Measurements from ENCODE around the gene CACNA1S. TPM values are rescaled to one million over a fixed set of nuclear protein-coding genes. Genes with fewer than 3 reads are reported as not detected.

Gene CACNA1S
- total RNA-seq, 6 experiments from 2014 or later = not detected

- H3K27ac Mint-ChIP-seq = no peak overlapping the region
- no peak overlapping the region for H3K4me3 Mint-ChIP-seq
- H3K9me3 Mint-ChIP-seq = no peaks in the 10 kb centered on the region
- TF ChIP-seq CTCF (IDR thresholded peaks at IDR 0.05) = no peak
- H3K4me1 Mint-ChIP-seq (ENCODE audit: low read depth) = no peaks in the 10 kb centered on the region
- H3K27me3 Mint-ChIP-seq (ENCODE audit: insufficient read depth) = peaks cover 26% of the 10 kb centered on the region
- H3K36me3 Mint-ChIP-seq (ENCODE audit: low read depth) = peaks cover 4% of the 10 kb centered on the region; the same call in 1 of the 2 replicates
- peak; percentile 36 for DNase-seq
These were observed 15.7 kb upstream of the CACNA1S start for GRCh38 chr1:201127755-201128455.

- H3K36me3 Mint-ChIP-seq (ENCODE audit: low read depth) = no peaks in the 10 kb centered on the region
- TF ChIP-seq CTCF (IDR thresholded peaks at IDR 0.05) = peak; percentile 21; the same call in 1 of the 2 replicates
- H3K27me3 Mint-ChIP-seq (ENCODE audit: insufficient read depth) = peaks cover 33% of the 10 kb centered on the region
- no peaks in the 10 kb centered on the region for H3K4me1 Mint-ChIP-seq (ENCODE audit: low read depth)
- no peak within 1 kb of the TSS for H3K27ac Mint-ChIP-seq
- no peak within 1 kb of the TSS for H3K4me3 Mint-ChIP-seq
- no peaks in the 10 kb centered on the region for H3K9me3 Mint-ChIP-seq
- DNase-seq = no peak
These were observed 14.9 kb upstream of the CACNA1S start, which contains the start of gene ASCL5 for GRCh38 chr1:201126832-201127754. Gene ASCL5 (minus strand): TSS chr1:201127184. CDS start chr1:201115372, 11,812 bp downstream.

- Mint-ChIP-seq H3K27ac (no peak overlapping the region), H3K4me3 (no peak overlapping the region), H3K4me1 (ENCODE audit: low read depth) (no peaks in the 10 kb centered on the region), H3K27me3 (ENCODE audit: insufficient read depth) (peaks cover 36% of the 10 kb centered on the region), H3K36me3 (ENCODE audit: low read depth) (no peaks in the 10 kb centered on the region), H3K9me3 (no peaks in the 10 kb centered on the region)
- DNase-seq = no peak
- no peak for TF ChIP-seq CTCF (IDR thresholded peaks at IDR 0.05)
These were observed 14.2 kb upstream of the CACNA1S start for GRCh38 chr1:201126463-201126831.

GRCh38 chr1:201125800-201126199 lies 13.6 kb upstream of the CACNA1S start:
- Mint-ChIP-seq H3K27me3 (ENCODE audit: insufficient read depth) (peaks cover 38% of the 10 kb centered on the region), H3K9me3 (no peaks in the 10 kb centered on the region), H3K4me3 (no peak overlapping the region), H3K4me1 (ENCODE audit: low read depth) (no peaks in the 10 kb centered on the region), H3K27ac (no peak overlapping the region), H3K36me3 (ENCODE audit: low read depth) (no peaks in the 10 kb centered on the region)
- TF ChIP-seq CTCF (IDR thresholded peaks at IDR 0.05) = no peak
- DNase-seq = no peak

- H3K27me3 Mint-ChIP-seq (ENCODE audit: insufficient read depth) = peaks cover 45% of the 10 kb centered on the region
- H3K36me3 Mint-ChIP-seq (ENCODE audit: low read depth) = no peaks in the 10 kb centered on the region
- H3K4me3 Mint-ChIP-seq = no peak overlapping the region
- H3K4me1 Mint-ChIP-seq (ENCODE audit: low read depth) = no peaks in the 10 kb centered on the region
- no peak for TF ChIP-seq CTCF (IDR thresholded peaks at IDR 0.05)
- DNase-seq = no peak
- no peaks in the 10 kb centered on the region for H3K9me3 Mint-ChIP-seq
- H3K27ac Mint-ChIP-seq = no peak overlapping the region
These were observed 12.8 kb upstream of the CACNA1S start for GRCh38 chr1:201125019-201125418.
